ENCODE data around the gene ATOH8.

Gene ATOH8

DNA sequence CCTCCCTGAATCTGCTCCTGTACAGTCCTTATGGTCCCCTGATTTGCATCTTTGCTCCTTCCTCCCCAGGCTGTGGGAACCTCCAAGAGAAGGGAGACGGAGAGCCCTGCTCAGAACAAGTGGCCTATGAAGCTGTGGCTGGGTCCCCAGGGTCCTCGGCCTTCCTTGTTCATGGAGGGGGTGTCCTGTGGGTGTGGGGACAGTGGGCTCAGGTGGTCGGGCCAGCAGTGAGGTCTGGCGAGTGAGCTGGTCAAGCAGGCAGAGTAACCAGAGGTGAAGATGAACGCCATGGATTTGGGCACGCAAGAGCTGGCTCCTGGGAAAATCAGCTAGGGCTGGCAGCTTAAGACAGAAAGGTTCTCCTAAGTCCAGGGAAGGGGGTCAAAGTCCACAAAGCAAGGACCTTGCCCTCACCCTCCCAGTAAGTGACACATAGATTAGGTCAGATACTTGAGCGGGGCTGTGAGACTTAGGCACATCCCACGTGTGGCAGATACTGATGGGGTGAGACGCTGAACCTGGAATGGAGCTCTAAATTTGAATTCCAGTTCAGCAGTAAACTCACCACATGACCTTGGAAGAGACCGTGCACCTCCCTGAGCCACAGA, 34.8 kb upstream of the ATOH8 start:
- no peak for DNase-seq (ENCODE audit: low read depth in 3 of 3)

- no peak for DNase-seq (ENCODE audit: low read depth in 3 of 3)
These were observed 34.1 kb upstream of the ATOH8 start for GRCh38 chr2:85719609-85720240.

GRCh38 chr2:85720533-85720932, 33.3 kb upstream of the ATOH8 start:
- DNase-seq (ENCODE audit: low read depth in 3 of 3) = no peak

DNA sequence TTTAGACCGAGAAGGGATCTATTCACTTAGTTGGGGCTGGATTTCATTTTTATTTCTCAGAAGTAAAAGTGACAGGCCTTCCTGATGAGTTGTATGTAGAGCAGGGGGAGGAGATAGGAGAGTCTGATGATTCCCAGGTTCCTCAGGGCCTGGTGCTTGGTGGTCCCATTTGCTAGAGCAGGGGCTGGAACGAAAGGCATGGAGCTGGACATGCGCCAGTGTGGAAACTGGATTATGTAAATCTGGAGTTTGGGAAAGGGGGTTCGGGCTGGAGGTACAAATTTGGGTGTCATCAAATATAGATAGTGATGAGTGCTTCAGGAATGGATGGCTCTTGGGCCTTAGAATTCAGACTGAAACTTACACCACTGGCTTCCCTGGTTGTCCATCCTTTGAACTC, 32.1 kb upstream of the ATOH8 start:
- DNase-seq (ENCODE audit: low read depth in 3 of 3) = no peak

DNA sequence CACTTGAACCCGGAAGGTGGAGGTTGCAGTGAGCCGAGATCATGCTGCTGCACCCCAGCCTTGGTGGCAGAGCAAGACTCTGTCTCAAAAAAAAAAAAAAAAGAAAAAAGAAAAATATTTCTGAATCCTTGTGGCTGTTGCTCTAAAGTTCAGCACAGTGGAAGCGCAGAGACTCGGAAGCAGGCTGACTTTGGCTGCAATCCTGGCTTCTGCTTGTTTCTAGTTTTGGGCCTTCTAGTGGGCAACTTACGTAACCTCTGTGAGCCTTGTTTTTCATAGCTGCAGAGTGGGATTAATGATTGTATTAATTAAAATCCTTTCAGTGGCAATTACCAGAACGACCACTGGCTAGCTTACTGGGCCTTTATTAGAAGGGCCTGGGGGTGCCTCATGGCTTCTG, 31.3 kb upstream of the ATOH8 start:
- no peak for DNase-seq (ENCODE audit: low read depth in 3 of 3)

- no peak for DNase-seq (ENCODE audit: low read depth in 3 of 3)
These were observed 30.0 kb upstream of the ATOH8 start for GRCh38 chr2:85723707-85724360.

GRCh38 chr2:85724731-85725181, 29.0 kb upstream of the ATOH8 start:
- no peak for DNase-seq (ENCODE audit: low read depth in 3 of 3)

DNA sequence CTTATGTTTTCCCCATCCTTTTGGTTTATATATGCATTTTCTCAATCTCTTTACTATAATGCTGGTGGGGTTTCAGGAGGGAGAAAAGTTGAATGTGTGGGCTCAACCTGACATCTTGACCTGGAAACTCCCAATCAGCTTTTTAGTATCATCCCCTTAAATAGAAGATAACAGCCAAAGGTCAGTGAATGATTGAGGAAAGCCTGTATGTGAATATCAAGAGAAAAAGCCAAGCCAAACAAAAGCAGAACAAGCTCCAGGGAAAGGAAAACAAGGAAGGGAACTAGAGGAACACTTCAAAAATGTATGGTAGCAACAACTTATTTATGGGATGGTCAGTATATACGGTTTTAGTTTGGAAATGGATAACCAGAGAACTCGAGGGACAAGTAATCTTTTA, 28.3 kb upstream of the ATOH8 start:
- DNase-seq (ENCODE audit: low read depth in 3 of 3) = no peak

DNA sequence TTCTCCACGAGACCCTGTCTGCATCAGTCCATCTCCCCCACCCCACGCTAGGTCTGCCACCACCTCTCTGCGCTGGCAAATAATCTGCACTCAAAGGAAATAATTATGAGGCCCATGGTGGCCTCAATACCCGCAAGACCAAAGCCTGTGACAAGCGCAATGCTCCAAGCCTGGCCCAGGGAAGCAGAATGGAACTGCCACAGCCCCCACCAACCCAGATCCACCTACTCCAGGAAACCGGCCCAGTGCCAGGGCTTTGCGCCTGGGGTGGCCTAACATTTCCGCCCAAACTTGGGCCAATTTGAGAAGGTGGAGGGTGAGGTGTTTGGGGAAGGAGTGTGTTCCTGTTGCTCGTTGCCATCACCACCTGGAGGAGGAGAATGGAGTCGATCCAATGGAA, 26.0 kb upstream of the ATOH8 start:
- DNase-seq (ENCODE audit: low read depth in 3 of 3) = no peak

DNA sequence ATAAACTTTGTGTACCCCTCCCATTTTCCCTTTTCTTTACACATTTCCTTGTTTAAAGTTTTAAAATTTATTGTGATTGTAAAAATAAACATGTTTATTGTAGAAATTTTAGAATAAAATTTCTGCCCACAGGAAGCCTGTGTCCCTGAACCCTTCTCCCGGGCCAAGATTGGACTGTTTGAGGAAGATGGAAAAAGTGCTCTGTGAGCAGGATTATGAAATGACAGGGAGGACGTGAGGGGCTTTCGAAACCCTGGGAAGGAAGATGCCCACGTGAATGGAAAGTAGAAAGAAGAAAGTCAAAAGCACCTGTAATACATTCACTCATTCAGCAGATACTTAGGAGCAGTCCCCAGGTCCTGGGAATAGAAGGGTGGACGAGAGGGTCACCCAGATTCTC, 25.4 kb upstream of the ATOH8 start:
- no peak for DNase-seq (ENCODE audit: low read depth in 3 of 3)

- peak; percentile 49 to 79 (median 51) for DNase-seq (ENCODE audit: low read depth in 3 of 3)
These were observed 24.6 kb upstream of the ATOH8 start for GRCh38 chr2:85728883-85729824.

DNA sequence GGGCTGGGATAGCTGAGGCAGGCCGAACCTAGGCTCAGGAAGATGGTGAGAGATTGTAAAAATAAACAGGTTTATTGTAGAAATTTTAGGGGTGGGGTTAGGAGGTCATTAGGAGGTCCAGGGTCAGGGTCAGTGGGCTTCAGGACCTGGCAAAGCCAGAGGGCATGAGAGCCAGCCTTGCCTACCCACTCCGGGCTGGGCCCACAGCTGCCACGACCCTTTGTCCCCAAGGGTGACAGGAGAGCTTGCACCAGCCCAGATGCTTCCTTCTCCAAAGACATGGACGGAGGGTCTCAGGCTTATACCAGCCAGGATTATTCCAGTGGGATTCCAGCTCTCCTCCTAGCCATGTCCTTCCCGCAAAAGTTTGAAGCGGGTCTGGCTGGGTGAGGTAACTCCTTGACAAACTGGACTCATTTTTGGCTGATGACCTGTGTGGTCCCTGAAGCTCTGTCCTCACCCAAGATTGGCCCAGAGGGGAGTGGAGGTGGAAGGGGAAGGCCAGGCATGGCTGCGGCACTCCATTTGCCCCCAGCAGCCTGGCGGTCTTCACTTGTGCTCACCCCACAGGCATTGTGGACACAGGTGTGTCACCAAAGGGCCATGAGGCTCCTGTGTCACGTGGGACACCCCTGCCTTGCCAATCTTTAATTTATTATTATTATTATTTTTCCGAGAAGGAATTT, 23.8 kb upstream of the ATOH8 start:
- no peak for DNase-seq (ENCODE audit: low read depth in 3 of 3)

- DNase-seq (ENCODE audit: low read depth in 3 of 3) = no peak
These were observed 23.0 kb upstream of the ATOH8 start for GRCh38 chr2:85730686-85731230.

GRCh38 chr2:85731606-85732005, 22.2 kb upstream of the ATOH8 start:
- no peak for DNase-seq (ENCODE audit: low read depth in 3 of 3)

GRCh38 chr2:85732467-85733120, 21.2 kb upstream of the ATOH8 start:
- no peak for DNase-seq (ENCODE audit: low read depth in 3 of 3)

- no peak for DNase-seq (ENCODE audit: low read depth in 3 of 3)
These were observed 20.4 kb upstream of the ATOH8 start for GRCh38 chr2:85733121-85733960.

DNA sequence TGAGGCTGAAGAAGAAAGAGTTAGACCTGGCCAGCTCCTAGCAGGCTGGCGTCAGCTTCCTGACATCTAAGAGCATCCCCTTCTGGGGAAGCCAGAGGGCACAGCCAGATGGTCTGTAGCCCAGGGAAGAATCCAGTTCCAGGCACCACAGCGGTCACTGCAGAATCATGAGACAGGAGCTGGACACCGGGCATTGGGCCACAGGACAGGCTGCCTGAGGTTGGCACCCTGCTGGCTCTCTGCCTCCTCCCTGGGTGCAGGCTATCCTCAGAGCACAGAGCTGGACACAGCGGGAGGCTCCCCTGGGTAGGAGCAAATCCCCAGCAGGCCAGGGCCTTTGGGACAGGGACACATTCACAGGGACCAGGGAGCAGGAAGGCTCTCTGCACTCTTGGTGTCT, 19.8 kb upstream of the ATOH8 start:
- no peak for DNase-seq (ENCODE audit: low read depth in 3 of 3)

DNA sequence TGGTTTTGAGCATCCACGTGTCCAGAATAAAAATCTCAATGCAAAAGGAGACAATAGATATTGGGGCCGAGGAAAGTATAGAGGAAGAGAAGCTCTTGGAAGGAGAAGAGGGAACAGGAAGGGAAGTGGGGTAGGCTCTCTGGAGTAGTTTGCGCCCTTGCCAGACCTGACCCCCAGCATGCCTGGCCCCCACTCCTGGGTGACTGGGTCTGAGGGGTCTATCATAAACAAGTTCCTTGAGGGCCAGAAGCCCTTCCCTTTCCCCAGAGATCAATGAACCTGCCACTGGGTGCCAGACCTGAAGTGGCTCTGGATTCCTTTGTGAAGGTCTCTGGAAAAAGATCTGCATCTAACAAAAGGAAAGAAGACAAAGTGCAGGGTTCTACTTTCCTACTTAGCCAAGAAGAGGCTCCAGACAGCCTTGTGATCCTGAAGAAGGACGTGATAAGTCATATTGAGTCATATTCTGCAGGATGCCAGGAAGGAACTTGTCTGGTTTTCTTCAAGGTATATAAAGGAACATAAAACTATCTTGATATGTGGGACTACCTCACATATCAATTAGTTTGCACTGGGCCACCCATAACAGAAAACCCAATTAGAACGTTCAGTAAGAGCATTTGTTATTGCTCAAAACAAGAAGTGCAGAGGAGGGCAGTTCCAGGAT, 18.7 kb upstream of the ATOH8 start:
- DNase-seq (ENCODE audit: low read depth in 3 of 3) = no peak

DNA sequence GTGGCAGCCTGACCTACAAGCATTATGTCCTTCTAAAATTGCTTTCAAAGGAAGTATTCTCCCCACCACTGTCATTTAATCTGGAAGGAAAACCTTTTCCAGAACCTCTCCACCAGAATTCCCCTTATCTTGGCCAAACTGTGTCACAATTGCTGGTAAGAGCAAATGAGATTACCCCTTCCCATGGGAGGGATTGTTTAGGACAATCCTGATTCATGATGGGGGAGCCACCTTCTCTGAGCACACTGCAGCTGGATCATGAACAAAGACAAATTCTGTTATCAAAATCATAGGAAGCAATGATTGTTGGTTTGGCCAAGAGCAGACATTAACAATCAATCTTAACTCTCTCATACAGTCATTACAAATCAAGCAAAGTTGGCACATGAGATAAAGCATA, 18.1 kb upstream of the ATOH8 start:
- DNase-seq (ENCODE audit: low read depth in 3 of 3) = no peak
